ENCODE measurements around the gene SMAD5.

Gene SMAD5

DNA sequence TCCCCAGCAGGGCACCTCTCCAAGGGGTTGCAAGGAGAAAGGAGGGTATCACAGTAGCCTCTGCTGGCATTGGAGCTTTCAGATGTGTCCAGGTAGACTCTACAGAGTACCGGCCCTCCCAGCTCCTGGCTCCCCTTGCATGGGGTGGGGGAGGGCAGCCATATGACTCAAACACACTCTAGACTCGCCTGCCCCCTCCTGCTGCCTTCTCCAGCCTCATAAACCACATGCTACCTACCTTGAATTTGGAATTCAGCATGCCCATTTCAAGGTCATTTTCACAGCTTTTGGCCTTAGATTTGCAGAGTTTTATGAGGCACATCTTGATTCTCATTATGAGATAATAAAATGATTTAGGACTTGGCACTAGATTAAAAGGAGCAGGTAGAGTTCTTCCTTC lies 93.2 kb downstream of the SMAD5 start:
- Histone ChIP-seq H3K27ac (ENCODE audit: low read depth, low read length) (no peak overlapping the region), H3K4me3 (ENCODE audit: low read length) (no peak overlapping the region), H3K27me3 (ENCODE audit: control insufficient read depth, insufficient read depth, low read length) (no peaks in the 10 kb centered on the region), H3K36me3 (ENCODE audit: control insufficient read depth, insufficient read depth, low read length) (no peaks in the 10 kb centered on the region), H3K9ac (ENCODE audit: low read length) (no peak overlapping the region), H3K4me1 (ENCODE audit: control insufficient read depth, insufficient read depth, low read length) (no peaks in the 10 kb centered on the region)

DNA sequence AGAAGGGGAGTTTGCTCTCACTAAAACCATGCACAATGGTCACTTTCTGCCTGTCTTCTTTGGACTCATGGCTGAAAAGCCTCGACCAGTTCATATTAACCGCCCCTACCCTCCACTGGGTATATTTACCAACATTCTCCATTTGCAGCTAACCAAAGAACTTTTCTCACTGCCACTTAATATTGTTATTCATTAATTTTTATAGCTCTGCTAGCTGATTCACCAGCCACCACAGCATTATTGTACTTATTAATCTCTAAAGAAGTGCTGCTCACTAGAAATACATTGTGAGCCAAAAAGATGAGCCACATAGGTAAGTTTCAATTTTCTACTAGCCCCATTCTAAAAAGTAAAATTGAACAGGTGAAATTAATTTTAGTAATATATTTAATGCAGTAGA lies 93.8 kb downstream of the SMAD5 start:
- Histone ChIP-seq H3K4me3 (ENCODE audit: low read length) (no peak overlapping the region), H3K27ac (ENCODE audit: low read depth, low read length) (no peak overlapping the region), H3K4me1 (ENCODE audit: control insufficient read depth, insufficient read depth, low read length) (no peaks in the 10 kb centered on the region), H3K36me3 (ENCODE audit: control insufficient read depth, insufficient read depth, low read length) (no peaks in the 10 kb centered on the region), H3K27me3 (ENCODE audit: control insufficient read depth, insufficient read depth, low read length) (no peaks in the 10 kb centered on the region), H3K9ac (ENCODE audit: low read length) (no peak overlapping the region)

DNA sequence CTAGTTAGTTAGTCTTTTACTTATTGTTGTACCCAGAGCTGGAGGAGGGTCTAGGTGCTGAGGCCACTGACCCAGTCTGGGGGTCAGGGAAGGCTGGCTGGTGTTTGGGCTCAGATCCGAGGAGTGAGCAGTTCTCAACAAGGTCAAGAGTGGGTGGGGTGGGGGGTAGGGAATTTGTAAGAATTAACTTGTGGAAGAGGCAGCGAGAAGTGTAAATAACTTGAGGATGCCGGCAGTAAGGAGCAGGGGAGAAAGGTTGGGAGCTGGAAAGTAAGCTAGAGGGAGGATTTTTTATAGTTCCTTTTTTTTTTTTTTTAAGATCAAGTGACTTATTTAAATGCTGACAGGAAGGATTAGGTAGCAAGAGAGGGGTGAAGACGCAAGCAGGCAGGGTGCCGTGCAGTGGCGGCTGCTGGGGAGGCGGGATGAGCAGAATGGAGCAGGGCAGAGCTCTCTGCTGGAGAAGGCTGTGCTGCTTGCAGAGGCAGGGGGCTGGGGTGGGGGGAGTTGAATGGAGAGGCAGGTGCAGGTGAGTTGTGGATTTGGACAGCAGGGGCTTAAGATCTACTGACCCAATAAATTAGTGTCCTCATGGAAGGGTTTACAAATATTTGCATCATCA lies 95.6 kb downstream of the SMAD5 start:
- Histone ChIP-seq H3K36me3 (ENCODE audit: control insufficient read depth, insufficient read depth, low read length) (no peaks in the 10 kb centered on the region), H3K27ac (ENCODE audit: low read depth, low read length) (no peak overlapping the region), H3K9ac (ENCODE audit: low read length) (no peak overlapping the region), H3K27me3 (ENCODE audit: control insufficient read depth, insufficient read depth, low read length) (no peaks in the 10 kb centered on the region), H3K4me1 (ENCODE audit: control insufficient read depth, insufficient read depth, low read length) (no peaks in the 10 kb centered on the region), H3K4me3 (ENCODE audit: low read length) (no peak overlapping the region)

DNA sequence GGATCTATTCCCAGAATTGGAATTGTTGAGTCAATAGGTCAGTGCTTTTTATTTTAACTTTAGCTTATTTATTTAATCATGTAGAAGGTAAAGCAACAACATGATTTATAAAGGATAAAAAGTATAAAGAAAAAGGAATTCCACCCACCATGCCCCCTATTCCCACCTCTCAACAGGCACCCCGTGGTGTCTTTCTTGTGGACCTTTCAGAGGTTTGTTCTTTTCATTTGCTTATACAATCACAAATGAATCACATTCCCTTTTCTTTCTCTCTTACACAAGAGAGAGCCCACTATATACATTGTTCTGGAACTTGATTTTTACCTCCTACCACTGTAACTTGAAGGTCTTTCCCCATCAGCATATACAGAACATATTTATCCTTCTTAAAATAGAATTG lies 97.5 kb downstream of the SMAD5 start:
- no peaks in the 10 kb centered on the region for H3K36me3 ChIP-seq (ENCODE audit: control insufficient read depth, insufficient read depth, low read length)

DNA sequence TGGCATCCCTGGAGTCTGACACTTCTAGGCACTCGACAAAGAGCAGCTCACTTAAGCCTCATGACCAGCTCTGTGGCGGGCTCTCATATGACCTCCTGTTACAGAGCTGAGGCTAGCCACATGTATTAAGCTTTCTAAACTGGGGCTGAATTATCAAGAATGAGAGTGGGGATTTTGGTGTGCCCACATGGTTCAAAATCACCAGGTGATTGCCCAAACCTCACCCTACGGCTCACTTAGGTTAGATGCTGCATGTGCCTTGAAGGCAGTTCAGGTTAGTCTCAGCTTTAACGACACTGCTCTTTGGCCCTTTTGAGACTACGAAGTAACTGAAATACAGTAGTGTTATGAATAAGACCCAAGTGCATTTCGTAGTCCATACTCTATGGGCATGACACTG lies 99.7 kb downstream of the SMAD5 start:
- Histone ChIP-seq H3K9ac (ENCODE audit: low read length) (no peak overlapping the region), H3K36me3 (ENCODE audit: control insufficient read depth, insufficient read depth, low read length) (no peaks in the 10 kb centered on the region), H3K4me3 (ENCODE audit: low read length) (no peak overlapping the region), H3K27me3 (ENCODE audit: control insufficient read depth, insufficient read depth, low read length) (no peaks in the 10 kb centered on the region), H3K27ac (ENCODE audit: low read depth, low read length) (no peak overlapping the region), H3K4me1 (ENCODE audit: control insufficient read depth, insufficient read depth, low read length) (no peaks in the 10 kb centered on the region)

More for the DNA sequence above, 97.5 kb downstream of the SMAD5 start:
- Histone ChIP-seq H3K4me3 (ENCODE audit: low read length) (no peak overlapping the region), H3K9ac (ENCODE audit: low read length) (no peak overlapping the region), H3K4me1 (ENCODE audit: control insufficient read depth, insufficient read depth, low read length) (no peaks in the 10 kb centered on the region), H3K27ac (ENCODE audit: low read depth, low read length) (no peak overlapping the region), H3K27me3 (ENCODE audit: control insufficient read depth, insufficient read depth, low read length) (no peaks in the 10 kb centered on the region)
